H1 (cell line): ENCODE results near the gene GCNT1. TPM values are rescaled to one million over a fixed set of nuclear protein-coding genes. Genes with fewer than 3 reads are reported as not detected.

Experiments
- CTCF ChIA-PET: fragments of 300-600 bp; sonication (Branson Sonifier 250); formaldehyde crosslinking; loops from one replicate; lab custom pipeline; 2021; ENCODE audit not compliant: partially characterized antibody; lab: Charles Lee
- POLR2A ChIA-PET: fragments of 300-600 bp; sonication (Branson Sonifier 250); formaldehyde crosslinking; loops from one replicate; lab custom pipeline; 2021; ENCODE audit warnings: inconsistent platforms; ENCODE audit not compliant: partially characterized antibody; lab: Charles Lee
- DNase-seq, 2 experiments: peaks; one replicate each; pipeline versions ENCODE4 v3.0.0 to v3.0.0-alpha.2; 2010 to 2022; ENCODE audit warnings: low spot score in 2 of 2, low read depth in 1 of 2, mixed read lengths in 1 of 2
- FAIRE-seq: peaks from 2 replicates; lab custom pipeline; 2011; peaks lifted over from hg19 to GRCh38; lab: Jason Lieb, UNC
- H2AFZ ChIP-seq: 2 replicates; pipeline ENCODE4 v1.8.1; 2012; ENCODE audit warnings: low read length, inconsistent platforms
- H2AK5ac ChIP-seq: 2 replicates; pipeline ENCODE4 v1.6.1; 2013; ENCODE audit warnings: low read depth, low read length
- H2BK120ac ChIP-seq: replicated peaks from 2 replicates; pipeline ENCODE3; 2013; ENCODE audit warnings: low read depth, low read length, inconsistent platforms
- H2BK12ac ChIP-seq: 2 replicates; pipeline ENCODE4 v1.6.1; 2013; ENCODE audit warnings: low read depth, low read length
- H2BK15ac ChIP-seq: 2 replicates; pipeline ENCODE4 v1.6.1; 2013; ENCODE audit warnings: low read length
- H2BK20ac ChIP-seq: 2 replicates; pipeline ENCODE4 v1.6.1; 2013; ENCODE audit warnings: low read length
- H2BK5ac ChIP-seq: 2 replicates; pipeline ENCODE4 v1.6.1; 2013; ENCODE audit warnings: low read depth, low read length
- H3K14ac ChIP-seq: 2 replicates; pipeline ENCODE4 v1.6.1; 2013; ENCODE audit warnings: inconsistent platforms; ENCODE audit not compliant: insufficient read length
- H3K18ac ChIP-seq: 2 replicates; pipeline ENCODE4 v1.6.1; 2013; ENCODE audit warnings: low read length; ENCODE audit errors: extremely low read depth
- H3K23ac ChIP-seq: 2 replicates; pipeline ENCODE4 v1.6.1; 2013; ENCODE audit warnings: inconsistent platforms; ENCODE audit not compliant: insufficient read length
- H3K23me2 ChIP-seq: 2 replicates; pipeline ENCODE4 v1.6.1; 2013; ENCODE audit warnings: low read depth, low read length
- H3K27ac ChIP-seq: 2 replicates; pipeline ENCODE4 v1.6.1; 2011; ENCODE audit warnings: low read depth, low read length, inconsistent platforms
- H3K27me3 ChIP-seq, 4 experiments: replicated peaks in 1 of 4; 1 replicate in 1 of 4; 2 replicates in 3 of 4; pipeline versions ENCODE4 v1.6.1 to v1.8.1; 2011 to 2013; ENCODE audit warnings: low read length in 3 of 4, mild to moderate bottlenecking in 3 of 4, inconsistent platforms in 2 of 4, mixed read lengths in 2 of 4, moderate library complexity in 1 of 4; ENCODE audit not compliant: control insufficient read depth in 3 of 4, insufficient read depth in 3 of 4; ENCODE audit errors: extremely low read depth in 1 of 4
- H3K36me3 ChIP-seq, 4 experiments: 2 replicates each; pipeline versions ENCODE4 v1.6.1 to v1.8.1; 2011 to 2013; ENCODE audit warnings: mild to moderate bottlenecking in 4 of 4, low read length in 3 of 4, moderate library complexity in 2 of 4, control low read depth in 1 of 4, inconsistent platforms in 1 of 4; ENCODE audit not compliant: insufficient read depth in 4 of 4, control insufficient read depth in 2 of 4
- H3K4ac ChIP-seq: replicated peaks from 2 replicates; pipeline ENCODE3; 2013; ENCODE audit warnings: low read length, low read depth, mixed read lengths, inconsistent platforms; ENCODE audit not compliant: insufficient read length
- H3K4me1 ChIP-seq, 4 experiments: replicated peaks in 1 of 4; 1 replicate in 1 of 4; 2 replicates in 3 of 4; pipeline versions ENCODE4 v1.6.1 to v1.8.1; 2011 to 2013; ENCODE audit warnings: low read length in 3 of 4, inconsistent platforms in 2 of 4, mixed read lengths in 1 of 4; ENCODE audit not compliant: insufficient read depth in 4 of 4, control insufficient read depth in 3 of 4
- H3K4me2 ChIP-seq, 2 experiments: 2 replicates each; pipeline versions ENCODE4 v1.6.1 to v1.8.1; 2011 to 2013; ENCODE audit warnings: low read depth in 2 of 2, low read length in 2 of 2, control low read depth in 1 of 2, inconsistent platforms in 1 of 2, mild to moderate bottlenecking in 1 of 2; ENCODE audit not compliant: insufficient read depth in 1 of 2
- H3K4me3 ChIP-seq, 4 experiments: fragments of 200-600, 300-600 bp in 1 of 4; sonication (generic), shearing (Covaris generic), sonication (Bioruptor Twin) in 1 of 4; 2 replicates each; pipeline versions ENCODE4 v1.5.1 to v1.8.1; 2011 to 2016; ENCODE audit warnings: low read length in 4 of 4, low read depth in 3 of 4, control low read depth in 2 of 4, inconsistent platforms in 2 of 4, mild to moderate bottlenecking in 2 of 4, mixed read lengths in 1 of 4, moderate library complexity in 1 of 4; ENCODE audit not compliant: insufficient read depth in 2 of 4; ENCODE audit errors: extremely low read depth in 1 of 4
- H3K56ac ChIP-seq: replicated peaks from 2 replicates; pipeline ENCODE3; 2013; ENCODE audit warnings: low read depth, mild to moderate bottlenecking, mixed read lengths, low read length, inconsistent platforms; ENCODE audit not compliant: insufficient read length
- H3K79me1 ChIP-seq: 2 replicates; pipeline ENCODE4 v1.6.1; 2013; ENCODE audit warnings: low read depth, low read length, control low read depth
- H3K79me2 ChIP-seq, 2 experiments: 2 replicates each; pipeline versions ENCODE4 v1.6.1 to v1.8.1; 2012 to 2013; ENCODE audit warnings: low read length in 2 of 2, mild to moderate bottlenecking in 2 of 2, inconsistent platforms in 1 of 2; ENCODE audit not compliant: insufficient read depth in 2 of 2, control insufficient read depth in 1 of 2
- H3K9ac ChIP-seq, 4 experiments: replicated peaks in 1 of 4; 1 replicate in 1 of 4; 2 replicates in 3 of 4; pipeline versions ENCODE4 v1.6.1 to v1.8.1; 2011 to 2013; ENCODE audit warnings: low read depth in 3 of 4, low read length in 3 of 4, control low read depth in 2 of 4, mild to moderate bottlenecking in 2 of 4, moderate library complexity in 2 of 4, inconsistent platforms in 1 of 4; ENCODE audit errors: extremely low read depth in 1 of 4
- H3K9me3 ChIP-seq, 2 experiments: 2 replicates each; pipeline versions ENCODE4 v1.6.1 to v1.8.1; 2012 to 2013; ENCODE audit warnings: mild to moderate bottlenecking in 2 of 2, moderate library complexity in 2 of 2, control low read depth in 1 of 2, inconsistent platforms in 1 of 2, low read depth in 1 of 2, low read length in 1 of 2, mixed read lengths in 1 of 2; ENCODE audit not compliant: insufficient read depth in 2 of 2
- H4K20me1 ChIP-seq, 2 experiments: replicated peaks in 1 of 2; 2 replicates each; pipeline versions ENCODE3 to v1.8.1; 2011 to 2013; ENCODE audit warnings: inconsistent platforms in 2 of 2, low read length in 2 of 2, mild to moderate bottlenecking in 1 of 2; ENCODE audit not compliant: insufficient read depth in 2 of 2, control insufficient read depth in 1 of 2
- H4K5ac ChIP-seq: 2 replicates; pipeline ENCODE4 v1.6.1; 2013; ENCODE audit warnings: low read length, low read depth, mixed read lengths, inconsistent platforms; ENCODE audit not compliant: insufficient read length
- H4K8ac ChIP-seq: 2 replicates; pipeline ENCODE4 v1.8.0; 2013; ENCODE audit warnings: mild to moderate bottlenecking, moderate library complexity, low read length, inconsistent platforms; ENCODE audit not compliant: insufficient read depth; ENCODE audit errors: extremely low read depth
- H4K91ac ChIP-seq: replicated peaks from 2 replicates; pipeline ENCODE3; 2013; ENCODE audit warnings: low read length, mixed read lengths, inconsistent platforms; ENCODE audit not compliant: insufficient read length
- CEBPB ChIP-seq: IDR thresholded peaks from 2 replicates; pipeline ENCODE4 v1.6.1; 2012; ENCODE audit warnings: low read depth, low read length
- CREB1 ChIP-seq: IDR thresholded peaks from 2 replicates; pipeline ENCODE4 v1.6.1; 2012; ENCODE audit warnings: inconsistent platforms
- HDAC6 ChIP-seq: IDR thresholded peaks from one replicate; pipeline ENCODE4 v1.7.1; 2012; ENCODE audit warnings: low read depth, mild to moderate bottlenecking, inconsistent platforms, low read length, moderate library complexity
- MAFK ChIP-seq: IDR thresholded peaks from 2 replicates; pipeline ENCODE4 v1.6.1; 2012; ENCODE audit warnings: low read depth, mild to moderate bottlenecking, improper control_type of control experiment, low read length
- SIN3A ChIP-seq, 2 experiments: IDR thresholded peaks in 1 of 2; conservative IDR thresholded peaks in 1 of 2; 2 replicates each; pipeline ENCODE4 v1.6.1; 2011 to 2012; ENCODE audit warnings: low read length in 2 of 2, improper control_type of control experiment in 1 of 2, low read depth in 1 of 2, mild to moderate bottlenecking in 1 of 2
- SRF ChIP-seq: IDR thresholded peaks from 2 replicates; pipeline ENCODE4 v1.6.1; 2011; ENCODE audit warnings: mild to moderate bottlenecking, low read depth, low read length, moderate library complexity
- WGBS, 2 experiments: shearing (Covaris generic) in 1 of 2; methylation state at CpG; one replicate each; pipeline versions ENCODE4 v1.1.6 to v1.1.7; 2013 to 2015; ENCODE audit warnings: low lambda C conversion rate in 2 of 2, mixed read lengths in 2 of 2, inconsistent platforms in 1 of 2, low coverage in 1 of 2, missing lambda C conversion rate in 1 of 2; ENCODE audit not compliant: insufficient replicate concordance in 2 of 2, insufficient coverage in 1 of 2, insufficient read length in 1 of 2; ENCODE audit errors: extremely low coverage in 1 of 2, missing lambda C conversion rate in 1 of 2; 5-methylcytosine and 5-hydroxymethylcytosine counted together
- polyA plus RNA-seq, 7 experiments: library from polyadenylated mRNA; depleted of rRNA in 3 of 7; stranded (reverse) in 5 of 7; unstranded in 2 of 7; fragments of >200 nt in 5 of 7; fragments of 200-250 nt in 2 of 7; gene quantifications; 1 replicate in 5 of 7; 2 replicates in 1 of 7; 4 replicates in 1 of 7; pipeline versions ENCODE4 v1.2.1 to v1.2.3, GENCODE V29; 2011 to 2013; ENCODE audit warnings: missing spikeins in 2 of 7, mixed read lengths in 2 of 7
- total RNA-seq: library from RNA; stranded (reverse); fragmentation: NEBNext Ultra II Directional; extraction: Animal tissue kit (Norgen Biotek cat#: 25700); gene quantifications from 2 replicates; pipeline ENCODE4 v1.2.1, GENCODE V29; 2021
- TF ChIP-seq, protein P1 (sequence below): IDR thresholded peaks from 2 replicates; pipeline ENCODE4 v1.6.1; 2012; ENCODE audit warnings: inconsistent platforms
- TF ChIP-seq, protein P2 (sequence below): IDR thresholded peaks from 2 replicates; pipeline ENCODE4 v1.6.1; 2012; ENCODE audit warnings: low read length, inconsistent platforms

Gene GCNT1
- total and polyA plus RNA-seq, 2 of the 8 experiments (the other 6 are each of a cell fraction or from before 2014, with no cell fraction given), result 13.0 to 16.5 TPM

- Histone ChIP-seq H4K5ac (no peak overlapping the region), H3K18ac (peak overlapping the region; percentile 83)
- no peak for TF ChIP-seq HDAC6
- no peak for TF ChIP-seq CREB1
- no peak for TF ChIP-seq SRF
- TF ChIP-seq CEBPB, result peak; percentile 76
- TF ChIP-seq, protein P1, sequence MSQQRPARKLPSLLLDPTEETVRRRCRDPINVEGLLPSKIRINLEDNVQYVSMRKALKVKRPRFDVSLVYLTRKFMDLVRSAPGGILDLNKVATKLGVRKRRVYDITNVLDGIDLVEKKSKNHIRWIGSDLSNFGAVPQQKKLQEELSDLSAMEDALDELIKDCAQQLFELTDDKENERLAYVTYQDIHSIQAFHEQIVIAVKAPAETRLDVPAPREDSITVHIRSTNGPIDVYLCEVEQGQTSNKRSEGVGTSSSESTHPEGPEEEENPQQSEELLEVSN, result no peak
- no peak for TF ChIP-seq SIN3A (conservative IDR thresholded peaks at IDR 0.05 in 1 of 2, IDR thresholded peaks at IDR 0.05 in 1 of 2; ENCODE audit: low read depth in 1 of 2, low read length in 2 of 2)
- no peak for TF ChIP-seq MAFK
- TF ChIP-seq, protein P2, sequence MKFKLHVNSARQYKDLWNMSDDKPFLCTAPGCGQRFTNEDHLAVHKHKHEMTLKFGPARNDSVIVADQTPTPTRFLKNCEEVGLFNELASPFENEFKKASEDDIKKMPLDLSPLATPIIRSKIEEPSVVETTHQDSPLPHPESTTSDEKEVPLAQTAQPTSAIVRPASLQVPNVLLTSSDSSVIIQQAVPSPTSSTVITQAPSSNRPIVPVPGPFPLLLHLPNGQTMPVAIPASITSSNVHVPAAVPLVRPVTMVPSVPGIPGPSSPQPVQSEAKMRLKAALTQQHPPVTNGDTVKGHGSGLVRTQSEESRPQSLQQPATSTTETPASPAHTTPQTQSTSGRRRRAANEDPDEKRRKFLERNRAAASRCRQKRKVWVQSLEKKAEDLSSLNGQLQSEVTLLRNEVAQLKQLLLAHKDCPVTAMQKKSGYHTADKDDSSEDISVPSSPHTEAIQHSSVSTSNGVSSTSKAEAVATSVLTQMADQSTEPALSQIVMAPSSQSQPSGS, result no peak
These were observed 983 bp downstream of the GCNT1 start for GRCh38 chr9:76459694-76460635.

More at GRCh38 chr9:76459694-76460635, 983 bp downstream of the GCNT1 start:
- FAIRE-seq (no peak), DNase-seq (peak in 1 of 2 experiments; percentile 65)
- Histone ChIP-seq H3K9ac (peak overlapping the region in 1 of 4 experiments; percentile 71; a peak in 2 of 7 replicates), H3K79me1 (no peaks in the 10 kb centered on the region), H2AK5ac (no peak overlapping the region), H2BK120ac (no peak overlapping the region), H3K4me1 (peaks cover 0 to 7% (median 4%) of the 10 kb centered on the region in 4 experiments; a peak in 5 of 7 replicates), H3K36me3 (no peaks in the 10 kb centered on the region; a peak in 1 of 8 replicates), H2BK15ac (peak overlapping the region; percentile 40; the same call in 1 of the 2 replicates), H3K56ac (no peak overlapping the region), H3K9me3 (no peaks in the 10 kb centered on the region), H3K27ac (no peak overlapping the region), H3K4me3 (peak overlapping the region; percentile 70 to 82 (median 79)), H4K91ac (no peak overlapping the region), H2BK20ac (no peak overlapping the region), H2BK5ac (no peak overlapping the region), H2AFZ (peak overlapping the region; percentile 46; the same call in 1 of the 2 replicates), H3K27me3 (peaks cover 0 to 9% (median 4%) of the 10 kb centered on the region in 4 experiments; a peak in 6 of 7 replicates), H2BK12ac (no peak overlapping the region), H4K8ac (no peak overlapping the region), H3K4me2 (peak overlapping the region; percentile 98 to 100), H4K20me1 (no peaks in the 10 kb centered on the region), H3K79me2 (peaks cover 0 to 18% of the 10 kb centered on the region in 2 experiments; a peak in 2 of 4 replicates), H3K4ac (no peak overlapping the region), H3K23ac (no peak overlapping the region), H3K23me2 (peaks cover 12% of the 10 kb centered on the region), H3K14ac (no peak overlapping the region)
- POLR2A ChIA-PET, result no interaction called here
- CTCF ChIA-PET, result interaction anchor here (0.5 to 1.9 kb wide), 14 partner anchors 9 to 231 kb away, joined by 3 to 9 read pairs (median 4); partner anchors contain the start of gene RFK
- WGBS, 2 experiments, result 4% methylated on average over 32 of the region's 32 CpGs; no CpG with 5 or more reads in 1 of the 2 experiments
